PC-3 (cell line): ENCODE measurements around the gene WTAP. TPM values are rescaled to one million over a fixed set of nuclear protein-coding genes. Genes with fewer than 3 reads are reported as not detected.
"Not testable (repeated sequence)": the region's sequence is repeated elsewhere in the genome, so short reads cannot be mapped to it uniquely, and the experiment has no call there.

ENCODE experiments used
- ATAC-seq: fragments of 200-7000 bp; cut with Tn5 transposase; 2 replicates; pipeline ENCODE4 v1.9.1; 2020; ENCODE audit warnings: mild to moderate bottlenecking, moderate library complexity
- BruUV-seq: library from RNA; stranded (reverse); fragments of 400-500 nt; replicated peaks from 2 replicates; lab custom pipeline; 2021; lab: Mats Ljungman, UMichigan
- CTCF ChIA-PET: fragments of 300-600 bp; sonication (Branson Sonifier 250); formaldehyde crosslinking; loops from one replicate; lab custom pipeline; 2022; ENCODE audit warnings: antibody characterized with exemption; lab: Charles Lee
- POLR2A ChIA-PET: fragments of 300-600 bp; sonication (Branson Sonifier 250); formaldehyde crosslinking; loops from one replicate; lab custom pipeline; 2022; ENCODE audit warnings: antibody characterized with exemption; ENCODE audit not compliant: unreplicated experiment; lab: Charles Lee
- DNase-seq: peaks from one replicate; pipeline ENCODE4 v3.0.0-alpha.2; 2015
- H2AFZ ChIP-seq: fragments of 300-600 bp; sonication (generic); 2 replicates; pipeline ENCODE4 v1.6.0; 2016; ENCODE audit warnings: antibody characterized with exemption, low read length
- H3F3A ChIP-seq: fragments of 300-600 bp; sonication (generic); one replicate; pipeline ENCODE4 v1.6.0; 2017; ENCODE audit warnings: antibody characterized with exemption, low read length, control low read depth, mild to moderate bottlenecking; ENCODE audit not compliant: unreplicated experiment
- H3K27ac ChIP-seq: fragments of 300-600 bp; sonication (generic); 2 replicates; pipeline ENCODE4 v1.5.1; 2016; ENCODE audit warnings: mild to moderate bottlenecking, low read length
- H3K27me3 ChIP-seq: fragments of 300-600 bp; sonication (generic); 2 replicates; pipeline ENCODE4 v1.6.1; 2016; ENCODE audit warnings: low read length, mixed read lengths
- H3K36me3 ChIP-seq: fragments of 300-600 bp; sonication (generic); 2 replicates; pipeline ENCODE4 v1.6.1; 2016; ENCODE audit warnings: low read depth, mixed run types, low read length, mixed read lengths
- H3K4me1 ChIP-seq: fragments of 300-600 bp; sonication (generic); 2 replicates; pipeline ENCODE4 v1.5.1; 2016; ENCODE audit warnings: low read length; ENCODE audit not compliant: insufficient read depth
- H3K4me2 ChIP-seq: fragments of 300-600 bp; sonication (generic); 2 replicates; pipeline ENCODE4 v1.6.0; 2016; ENCODE audit warnings: low read length
- H3K4me3 ChIP-seq: fragments of 300-600 bp; sonication (generic); 2 replicates; pipeline ENCODE4 v1.5.1; 2016; ENCODE audit warnings: mild to moderate bottlenecking, low read length, mixed read lengths
- H3K79me2 ChIP-seq: fragments of 300-600 bp; sonication (generic); 2 replicates; pipeline ENCODE4 v1.6.1; 2017; ENCODE audit warnings: low read length, mixed read lengths
- H3K9ac ChIP-seq: fragments of 300-600 bp; sonication (generic); 2 replicates; pipeline ENCODE4 v1.6.0; 2016; ENCODE audit warnings: mild to moderate bottlenecking, low read length
- H3K9me2 ChIP-seq: fragments of 300-600 bp; sonication (generic); replicated peaks from 2 replicates; pipeline ENCODE4 v1.6.1; 2016; ENCODE audit warnings: mixed run types, low read length, mixed read lengths
- H3K9me3 ChIP-seq: fragments of 300-600 bp; sonication (generic); 2 replicates; pipeline ENCODE4 v1.6.1; 2016; ENCODE audit warnings: low read length, mixed read lengths
- H4K20me1 ChIP-seq: fragments of 300-600 bp; sonication (generic); 2 replicates; pipeline ENCODE4 v1.6.1; 2016; ENCODE audit warnings: low read length, mixed read lengths
- EZH2 ChIP-seq: fragments of 300-600 bp; sonication (generic); IDR thresholded peaks from one replicate; pipeline ENCODE4 v1.6.1; 2017; ENCODE audit warnings: antibody characterized with exemption, mild to moderate bottlenecking, low read length; ENCODE audit not compliant: unreplicated experiment
- EZH2phosphoT487 ChIP-seq: fragments of 300-600 bp; sonication (generic); IDR thresholded peaks from 2 replicates; pipeline ENCODE4 v1.6.1; 2018; ENCODE audit warnings: mild to moderate bottlenecking, antibody characterized with exemption, low read length, borderline replicate concordance
- intact Hi-C: fragments of 100-400 bp; cut with micrococcal nuclease; formaldehyde crosslinking; loops from 2 replicates; pipeline ENCODE4 v1.9.0; 2023
- total RNA-seq: library from RNA; depleted of rRNA; stranded (reverse); fragments of >200 nt; gene quantifications from 2 replicates; pipeline ENCODE4 v1.2.3, GENCODE V29; 2014
- TF ChIP-seq, protein P1 (sequence below): fragments of 300-600 bp; sonication (generic); conservative IDR thresholded peaks from 2 replicates; pipeline ENCODE4 v1.5.1; 2017; ENCODE audit warnings: antibody characterized with exemption, low read depth, mild to moderate bottlenecking, low read length

Gene WTAP
- total RNA-seq, 1 experiment from 2014 or later: 54.5 TPM

DNA sequence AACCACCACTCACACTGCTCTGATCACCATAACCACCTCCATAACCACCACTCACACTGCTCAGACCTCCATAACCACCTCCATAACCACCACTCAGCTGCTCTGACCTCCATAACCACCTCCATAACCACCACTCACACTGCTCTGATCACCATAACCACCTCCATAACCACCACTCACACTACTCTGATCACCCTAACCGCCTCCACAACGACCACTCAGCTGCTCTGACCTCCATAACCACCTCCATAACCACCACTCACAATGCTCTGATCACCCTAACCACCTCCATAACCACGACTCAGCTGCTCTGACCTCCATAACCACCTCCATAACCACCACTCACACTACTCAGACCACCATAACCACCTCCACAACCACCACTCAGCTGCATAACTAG lies 14.9 kb upstream of the WTAP start:
- CTCF ChIA-PET: not testable (repeated sequence)

DNA sequence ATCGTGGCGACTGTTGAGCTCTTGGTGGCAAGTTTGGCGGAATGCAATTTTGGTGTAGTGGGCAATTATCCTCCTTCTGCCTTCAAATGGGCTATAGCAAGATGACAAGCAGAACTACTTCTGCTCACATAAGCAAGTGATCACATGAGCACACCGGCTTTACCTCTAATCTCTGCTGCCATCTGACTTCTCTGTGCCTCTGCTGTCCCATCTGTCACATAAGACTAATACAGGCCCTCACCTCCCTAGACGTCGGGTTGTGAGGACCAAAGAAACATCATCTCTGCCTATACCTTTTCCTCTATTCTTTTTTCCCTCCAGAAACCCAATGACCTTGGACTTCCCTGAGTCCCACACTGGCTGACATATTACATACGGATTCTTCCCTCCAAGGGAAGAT lies 13.3 kb upstream of the WTAP start:
- Histone ChIP-seq H3K27me3 (no peaks in the 10 kb centered on the region), H3K4me3 (no peak overlapping the region), H2AFZ (no peak overlapping the region), H4K20me1 (no peaks in the 10 kb centered on the region), H3F3A (no peaks in the 10 kb centered on the region), H3K27ac (no peak overlapping the region), H3K79me2 (no peaks in the 10 kb centered on the region; the same call in none of the 2 replicates), H3K4me1 (peaks cover 9% of the 10 kb centered on the region), H3K4me2 (no peak overlapping the region), H3K9ac (no peak overlapping the region), H3K9me3 (no peaks in the 10 kb centered on the region), H3K36me3 (no peaks in the 10 kb centered on the region), H3K9me2 (no peaks in the 10 kb centered on the region)
- ATAC-seq (no peak), DNase-seq (no peak)
- CTCF ChIA-PET: no interaction called here
- POLR2A ChIA-PET: no interaction called here
- TF ChIP-seq EZH2phosphoT487 (no peak), EZH2 (no peak)
- TF ChIP-seq, protein P1, sequence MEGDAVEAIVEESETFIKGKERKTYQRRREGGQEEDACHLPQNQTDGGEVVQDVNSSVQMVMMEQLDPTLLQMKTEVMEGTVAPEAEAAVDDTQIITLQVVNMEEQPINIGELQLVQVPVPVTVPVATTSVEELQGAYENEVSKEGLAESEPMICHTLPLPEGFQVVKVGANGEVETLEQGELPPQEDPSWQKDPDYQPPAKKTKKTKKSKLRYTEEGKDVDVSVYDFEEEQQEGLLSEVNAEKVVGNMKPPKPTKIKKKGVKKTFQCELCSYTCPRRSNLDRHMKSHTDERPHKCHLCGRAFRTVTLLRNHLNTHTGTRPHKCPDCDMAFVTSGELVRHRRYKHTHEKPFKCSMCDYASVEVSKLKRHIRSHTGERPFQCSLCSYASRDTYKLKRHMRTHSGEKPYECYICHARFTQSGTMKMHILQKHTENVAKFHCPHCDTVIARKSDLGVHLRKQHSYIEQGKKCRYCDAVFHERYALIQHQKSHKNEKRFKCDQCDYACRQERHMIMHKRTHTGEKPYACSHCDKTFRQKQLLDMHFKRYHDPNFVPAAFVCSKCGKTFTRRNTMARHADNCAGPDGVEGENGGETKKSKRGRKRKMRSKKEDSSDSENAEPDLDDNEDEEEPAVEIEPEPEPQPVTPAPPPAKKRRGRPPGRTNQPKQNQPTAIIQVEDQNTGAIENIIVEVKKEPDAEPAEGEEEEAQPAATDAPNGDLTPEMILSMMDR: no peak
- intact Hi-C loops: no loop called here
- no TSS peak for BruUV-seq

More for the DNA sequence above, 14.9 kb upstream of the WTAP start:
- H3K9ac ChIP-seq, H3K4me3 ChIP-seq, H3K27ac ChIP-seq, H3F3A ChIP-seq, H4K20me1 ChIP-seq, H3K4me2 ChIP-seq, H3K4me1 ChIP-seq, BruUV-seq, POLR2A ChIA-PET, H3K27me3 ChIP-seq, ATAC-seq, DNase-seq, H3K9me2 ChIP-seq, intact Hi-C loops, H3K36me3 ChIP-seq, H3K79me2 ChIP-seq, H3K9me3 ChIP-seq, H2AFZ ChIP-seq: not testable (repeated sequence)

DNA sequence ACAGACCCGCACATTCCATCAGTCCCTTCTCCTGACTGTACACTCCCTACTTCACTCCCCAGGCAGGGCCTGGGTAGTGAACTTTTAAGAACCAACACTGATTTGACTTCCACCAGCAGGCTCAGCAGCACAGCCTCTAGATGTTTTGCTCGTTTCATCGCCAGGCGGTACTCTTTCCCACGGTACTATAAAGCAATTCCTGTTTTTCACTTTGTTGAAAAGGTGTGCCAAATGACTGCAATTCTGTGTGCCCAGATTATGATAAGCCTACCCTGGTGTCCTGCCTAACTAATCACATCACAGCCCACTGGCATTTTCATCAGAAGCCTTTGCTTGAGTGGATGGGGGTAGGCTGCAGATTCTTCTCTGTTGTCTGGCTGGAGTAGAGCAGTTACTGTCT lies 12.9 kb upstream of the WTAP start:
- Histone ChIP-seq H3F3A (no peaks in the 10 kb centered on the region), H3K79me2 (no peaks in the 10 kb centered on the region; the same call in none of the 2 replicates), H3K4me3 (no peak overlapping the region), H3K27me3 (no peaks in the 10 kb centered on the region), H3K4me2 (no peak overlapping the region), H3K36me3 (no peaks in the 10 kb centered on the region), H3K9me3 (no peaks in the 10 kb centered on the region), H3K9me2 (no peaks in the 10 kb centered on the region), H3K9ac (no peak overlapping the region), H4K20me1 (no peaks in the 10 kb centered on the region), H3K4me1 (peaks cover 9% of the 10 kb centered on the region), H2AFZ (no peak overlapping the region), H3K27ac (no peak overlapping the region)
- TF ChIP-seq EZH2phosphoT487 (no peak), EZH2 (no peak)
- TF ChIP-seq, protein P1: no peak
- DNase-seq (no peak), ATAC-seq (no peak)
- ChIA-PET CTCF (no interaction called here), POLR2A (no interaction called here)
- BruUV-seq: no TSS peak
- intact Hi-C loops: no loop called here
